ENCODE results near the gene TUBGCP6.

The TUBGCP6 gene

DNA sequence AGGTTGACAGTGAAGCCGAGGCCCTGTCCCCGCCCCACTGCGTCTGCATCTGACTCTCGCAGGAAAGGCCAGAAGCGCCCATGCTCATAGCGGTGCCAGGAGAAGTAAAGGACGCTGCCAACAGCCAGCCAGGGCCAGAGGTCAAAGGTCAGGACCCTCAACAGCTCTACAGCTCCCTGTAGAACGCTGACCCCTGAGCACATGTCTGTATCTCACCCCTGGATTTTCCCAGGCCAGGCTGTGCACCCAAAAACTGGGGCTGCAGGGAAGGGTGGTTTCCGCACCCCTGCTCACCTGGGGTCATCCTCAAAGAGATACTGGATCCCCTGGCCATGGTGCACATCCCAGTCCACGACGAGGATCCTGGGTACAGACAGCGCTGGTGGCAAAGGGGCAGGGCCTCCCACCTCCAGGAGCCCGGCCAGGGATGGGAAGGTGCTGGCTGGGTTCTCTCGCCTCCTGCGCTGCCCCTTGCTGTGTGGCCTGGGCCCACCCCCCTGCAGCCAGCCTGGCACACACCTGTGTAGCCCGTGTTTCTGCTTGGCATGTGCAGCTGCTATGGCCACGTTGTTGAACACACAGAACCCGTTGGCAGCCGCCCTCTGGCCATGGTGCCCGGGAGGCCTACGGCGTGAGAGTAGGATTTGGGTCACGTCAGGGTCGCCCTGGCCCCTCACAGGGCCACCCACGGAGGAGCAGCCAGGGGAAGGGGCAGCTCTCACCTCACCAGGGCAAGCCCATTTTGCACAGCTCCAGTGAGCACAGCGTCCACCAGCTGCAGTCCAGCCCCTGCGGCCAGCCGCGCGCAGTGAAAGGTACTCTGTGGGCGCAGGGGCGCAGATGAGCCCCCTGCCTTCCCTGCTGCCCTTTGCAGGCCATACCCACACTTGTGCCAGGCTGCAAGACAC is 4.8 kb upstream of the TUBGCP6 start:
- DNase-seq: no peak

DNA sequence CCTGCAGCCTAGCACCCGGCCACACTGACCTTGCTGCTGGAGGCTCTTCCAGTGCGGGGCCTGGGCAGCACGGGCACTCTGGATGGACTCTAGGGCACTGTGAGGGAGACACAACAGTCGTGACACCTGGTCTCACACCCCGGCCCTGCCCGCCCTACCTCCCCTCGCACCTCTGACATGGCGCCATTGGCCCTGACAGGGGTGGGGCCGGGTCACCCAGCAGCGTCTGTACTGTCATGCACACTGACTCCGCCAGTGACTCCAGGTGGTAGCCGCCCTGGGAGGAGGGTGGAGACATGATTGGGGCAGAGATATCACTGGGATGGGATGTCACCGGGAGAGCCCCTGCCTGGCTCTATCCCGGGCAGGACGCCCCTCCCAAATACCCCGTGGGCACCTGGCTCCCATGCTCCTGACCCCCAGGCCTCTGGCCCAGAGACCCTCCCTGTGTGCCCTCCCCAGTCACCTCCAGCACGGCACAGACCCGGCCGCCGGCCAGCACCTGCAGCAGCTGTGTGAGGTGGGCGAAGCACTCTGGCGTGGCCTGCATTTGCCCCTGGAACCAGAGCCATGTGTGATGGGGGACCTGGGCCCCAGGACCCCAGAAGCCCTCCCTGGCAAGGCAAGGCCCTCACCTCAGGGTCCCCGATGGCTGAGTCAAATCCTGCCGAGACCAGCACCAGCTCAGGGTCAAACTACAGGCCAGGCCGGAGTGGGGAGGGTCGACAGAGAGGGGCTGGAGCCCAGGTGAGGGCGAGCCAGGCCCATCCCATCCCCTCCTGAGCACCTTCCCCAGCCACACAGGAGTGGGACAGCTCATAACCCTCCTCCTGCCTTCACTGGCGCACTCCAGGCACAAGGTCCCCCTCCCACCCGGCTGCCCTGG is 3.6 kb upstream of the TUBGCP6 start:
- no peak for DNase-seq

DNA sequence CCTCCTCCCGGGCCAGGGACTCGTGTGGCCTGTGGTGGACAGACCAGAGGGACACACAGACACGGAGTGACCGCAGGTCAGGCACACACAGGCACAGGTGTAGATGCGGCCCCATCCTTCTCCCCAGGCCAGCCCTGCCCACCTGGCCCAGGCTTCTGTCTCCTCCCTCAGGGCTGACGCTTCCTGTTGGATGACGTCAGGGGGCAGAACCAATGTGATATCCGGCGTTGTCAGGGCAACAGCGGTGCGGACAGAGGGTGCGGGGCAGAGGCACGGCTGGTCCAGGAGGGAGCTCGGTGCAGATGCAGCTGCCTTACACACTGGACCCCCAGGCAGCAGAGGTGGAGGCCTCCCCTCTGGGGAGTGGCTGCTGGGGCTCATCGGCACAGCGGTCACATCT is 2.9 kb upstream of the TUBGCP6 start:
- DNase-seq: no peak

DNA sequence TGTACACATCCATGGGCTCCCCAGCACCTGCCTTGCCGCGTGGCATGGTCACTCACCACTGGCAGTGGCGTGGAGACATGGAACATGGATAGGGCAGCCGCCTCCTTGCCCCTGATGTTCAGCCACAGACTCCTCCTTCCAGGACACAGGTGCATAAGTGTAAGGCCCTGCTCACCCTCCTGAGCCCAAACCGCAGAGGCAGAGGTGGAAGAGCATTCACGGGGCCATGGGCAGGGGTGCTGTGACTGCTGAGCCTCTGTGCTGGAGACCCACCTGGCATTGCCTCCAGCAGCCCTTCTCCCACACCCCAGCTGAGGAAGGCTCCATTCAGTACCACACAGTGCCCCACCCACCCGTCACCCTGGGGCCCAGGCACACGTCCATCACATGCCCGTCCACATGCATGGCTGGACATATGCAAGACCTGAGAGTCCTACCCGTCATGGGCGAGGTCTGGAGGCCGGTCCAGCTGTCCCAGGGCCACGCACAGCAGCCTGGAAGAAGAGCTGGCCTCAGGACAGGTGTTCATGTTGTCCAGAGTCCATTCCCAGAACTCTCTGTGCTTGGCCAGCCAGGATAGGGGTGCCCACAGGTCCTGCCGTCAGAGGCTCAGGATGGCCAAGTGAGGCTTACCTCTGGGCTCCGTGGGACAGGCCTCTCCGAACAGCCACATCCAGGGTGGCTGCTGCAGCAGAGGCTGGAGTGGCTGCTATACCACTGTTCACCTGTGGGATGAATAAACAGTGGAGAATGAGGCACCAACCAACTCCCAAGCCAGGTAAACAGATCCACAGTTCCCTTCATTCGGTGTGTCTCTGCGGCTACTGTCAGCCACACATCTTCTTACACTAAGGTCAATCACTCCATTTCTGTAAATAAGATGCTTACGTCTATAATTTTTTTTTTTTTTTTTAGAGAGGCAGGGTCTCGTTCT is 1.7 kb upstream of the TUBGCP6 start:
- no peak for DNase-seq

DNA sequence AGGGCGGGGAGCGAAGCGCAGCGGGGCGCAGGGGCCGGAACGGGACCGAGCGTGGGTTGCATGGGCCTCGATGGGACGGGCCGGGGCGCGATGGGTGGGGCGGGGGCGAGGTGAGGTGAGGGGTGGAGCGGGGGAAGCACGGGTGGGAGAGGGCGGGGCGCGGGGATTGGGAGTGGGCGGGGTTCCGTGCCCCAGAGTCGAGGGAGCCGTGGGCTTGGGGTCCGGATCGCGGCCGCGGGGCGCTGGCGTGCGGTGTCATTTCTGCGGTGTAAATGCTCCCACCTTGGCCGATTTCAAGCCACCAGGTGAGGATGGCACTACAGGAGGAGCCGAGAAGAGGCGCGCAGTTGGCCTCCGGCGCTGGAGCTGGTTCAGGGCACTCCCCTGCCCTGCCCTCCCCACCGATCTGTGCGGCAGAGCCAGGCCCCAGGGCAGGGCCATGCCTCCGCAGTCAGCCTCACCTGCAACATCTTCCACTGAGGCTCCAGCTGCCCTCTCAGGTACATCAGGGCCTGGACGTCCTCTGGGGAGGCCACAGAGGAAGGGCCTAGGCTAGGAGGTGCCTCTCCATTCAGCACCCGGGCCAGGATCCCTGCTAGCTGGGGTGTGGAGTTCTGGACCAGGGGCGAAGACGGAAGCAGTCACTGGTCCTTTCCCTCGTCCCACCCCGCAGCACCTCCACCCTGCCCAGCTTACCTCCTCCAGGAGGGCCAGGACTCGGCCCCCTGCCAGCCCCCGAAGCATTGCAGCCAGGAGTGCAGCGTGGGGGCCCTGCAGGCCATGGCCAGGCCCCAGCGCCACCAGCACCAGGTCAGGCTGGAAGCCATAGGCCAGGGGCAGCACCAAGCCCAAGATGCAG is 620 bp upstream of the TUBGCP6 start:
- DNase-seq: no peak

DNA sequence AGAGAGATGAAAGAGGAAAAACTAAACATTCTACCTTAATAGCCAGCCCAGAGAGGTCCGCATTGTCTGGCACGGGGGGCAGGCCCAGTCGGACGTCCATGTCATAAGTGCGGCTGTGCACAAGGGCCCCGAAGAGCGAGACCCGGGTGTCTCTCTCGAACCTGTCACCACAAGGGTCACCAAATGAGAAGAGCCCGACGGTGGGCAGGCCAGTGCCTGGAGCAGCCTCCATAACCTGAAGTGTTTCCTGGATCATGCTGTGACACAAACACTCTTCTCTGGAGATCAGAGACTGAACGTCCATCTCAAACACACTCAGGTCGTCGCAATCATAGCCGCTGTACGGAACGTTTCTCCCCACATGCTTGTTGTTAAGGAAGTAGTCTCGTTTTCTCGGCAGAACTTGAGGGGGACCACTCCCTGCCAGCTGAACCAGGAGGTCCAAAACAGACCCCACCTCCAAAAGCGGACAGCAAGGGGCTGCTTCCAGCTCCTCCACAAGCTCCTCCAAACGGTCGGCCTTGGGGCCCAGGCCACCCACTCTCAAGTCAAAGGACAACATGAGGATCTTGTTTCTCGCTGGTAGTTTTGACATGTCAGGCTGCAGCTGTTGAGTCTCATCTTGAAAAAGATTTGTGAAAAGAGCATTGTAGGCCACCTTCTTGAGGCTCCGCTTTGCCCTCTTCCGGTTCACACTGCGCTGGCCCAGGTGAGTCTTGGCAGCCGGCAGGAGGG is 971 bp downstream of the TUBGCP6 start:
- no peak for DNase-seq

DNA sequence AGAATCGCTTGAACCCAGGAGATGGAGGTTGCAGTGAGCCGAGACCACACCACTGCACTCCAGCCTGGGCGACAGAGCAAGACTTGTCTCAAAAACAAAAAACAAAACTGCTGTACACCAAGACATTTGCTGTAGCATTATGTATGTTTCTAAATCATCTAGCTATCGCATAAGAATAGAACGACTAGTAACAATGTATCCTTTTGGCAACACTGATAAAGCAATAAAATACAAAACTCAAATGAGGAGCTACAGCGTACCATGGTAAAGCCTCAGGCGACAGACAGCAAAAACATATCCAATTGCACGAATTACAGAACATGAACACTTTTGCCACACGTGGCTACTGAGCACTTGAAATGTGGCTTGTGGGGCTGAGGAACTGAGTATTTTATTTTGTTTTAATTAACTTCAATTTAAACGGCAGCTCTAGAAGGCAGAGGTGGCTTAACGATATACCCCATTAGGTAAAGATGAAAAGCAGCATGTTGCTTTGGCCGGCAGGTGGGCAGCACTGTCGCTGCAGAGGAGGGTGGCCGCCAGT is 2.3 kb downstream of the TUBGCP6 start:
- DNase-seq: no peak

DNA sequence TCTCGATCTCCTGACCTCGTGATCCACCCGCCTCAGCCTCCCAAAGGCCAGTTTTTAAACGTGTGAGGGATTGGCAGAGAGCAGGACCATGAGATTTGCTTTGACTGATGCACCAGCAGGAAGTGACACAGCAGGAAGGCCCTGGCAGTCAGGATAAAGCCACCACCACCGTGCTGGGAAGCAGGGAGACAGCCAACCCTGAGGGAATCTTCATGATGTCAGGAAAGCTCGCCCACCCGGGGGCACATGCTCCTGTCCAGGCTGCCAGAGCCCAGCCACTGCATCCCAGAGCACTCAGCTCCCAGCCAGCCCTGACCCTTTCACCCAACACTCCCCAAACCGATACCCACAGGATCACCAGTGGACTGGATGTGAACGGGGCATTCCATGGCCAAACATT is 6.1 kb downstream of the TUBGCP6 start:
- DNase-seq: no peak

DNA sequence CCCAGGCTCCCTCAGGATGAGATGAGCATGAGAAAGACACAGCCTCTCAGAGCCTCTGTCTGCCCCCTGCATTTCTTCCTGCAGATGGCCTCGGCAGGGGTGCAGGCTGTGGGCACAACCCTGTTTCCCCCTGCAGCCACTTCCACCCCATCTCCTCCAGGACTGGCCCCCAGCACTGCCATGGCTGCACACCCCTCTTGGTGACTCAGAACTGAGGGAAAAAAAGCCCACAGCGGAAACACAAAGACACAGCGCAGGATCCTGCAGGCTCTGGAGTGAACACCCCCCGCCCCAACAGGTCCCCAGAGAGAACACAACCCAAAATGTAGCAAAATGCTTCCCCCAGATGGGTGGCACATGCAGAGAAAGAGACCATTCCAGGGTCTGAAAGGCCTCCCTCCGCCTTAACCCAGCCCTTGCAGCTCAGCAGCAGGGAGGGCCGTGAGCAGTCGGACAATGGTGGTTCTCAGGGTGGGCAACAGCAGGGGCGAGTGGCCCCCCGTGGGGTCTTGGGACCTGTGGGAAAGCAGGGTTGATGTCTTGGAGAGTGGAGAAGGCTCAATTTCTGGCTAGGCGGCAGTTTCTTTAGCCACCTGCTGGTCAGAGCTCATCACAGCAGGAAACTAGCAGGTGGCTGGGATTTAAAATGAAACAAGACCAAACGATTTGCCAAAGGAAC is 8.0 kb downstream of the TUBGCP6 start:
- no peak for DNase-seq

DNA sequence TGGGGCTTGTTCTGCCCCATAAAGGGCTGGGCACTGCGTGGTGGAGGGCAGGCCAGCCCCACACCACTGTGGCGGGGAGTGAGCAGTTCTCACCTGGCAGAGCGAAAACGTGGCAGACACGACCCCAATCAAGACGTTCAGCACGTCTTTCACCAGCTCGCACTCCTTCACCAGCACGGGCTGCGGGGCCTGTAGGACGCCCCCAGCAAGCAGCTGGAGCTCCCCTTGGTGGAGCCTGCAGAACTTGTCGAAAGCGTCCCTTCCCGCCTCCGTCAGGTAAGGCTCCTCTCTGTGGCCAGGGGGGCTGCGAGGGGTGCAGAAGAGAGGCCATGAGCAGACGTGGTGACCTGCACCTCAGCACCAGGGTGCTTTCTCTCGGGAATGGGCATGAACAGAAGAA is 11.6 kb downstream of the TUBGCP6 start:
- no peak for DNase-seq

DNA sequence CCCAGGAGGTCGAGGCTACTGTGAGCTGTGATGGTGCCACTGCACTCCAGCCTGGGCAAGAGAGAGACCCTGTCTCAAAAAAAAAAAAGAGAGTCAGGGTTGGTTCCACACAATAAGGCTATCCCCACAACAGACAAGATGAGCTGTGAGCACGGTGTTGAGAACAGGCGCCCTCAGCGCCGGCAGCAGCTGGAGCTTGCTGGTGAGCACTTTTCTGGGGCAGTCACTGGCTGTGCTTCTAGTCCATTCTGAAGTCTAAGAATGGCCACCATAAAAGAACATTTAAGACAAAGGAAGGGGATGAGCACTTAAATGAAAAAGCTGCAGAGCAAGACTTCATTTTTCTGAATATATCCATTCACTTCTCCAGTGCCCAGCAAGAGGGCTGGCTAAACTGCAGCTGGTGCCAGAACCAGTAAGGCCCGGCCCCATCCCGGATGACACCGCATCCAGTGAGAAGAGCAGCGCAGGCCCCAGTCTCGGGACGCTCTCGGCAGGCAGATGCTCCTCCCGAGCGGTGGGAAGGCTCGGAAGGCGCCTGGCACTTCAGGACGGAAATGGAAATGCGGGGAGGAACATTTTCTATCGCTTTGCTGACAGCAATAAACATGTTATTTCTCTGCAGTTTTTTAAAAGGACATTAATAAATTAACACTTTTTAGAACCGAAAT is 12.2 kb downstream of the TUBGCP6 start:
- DNase-seq: no peak

DNA sequence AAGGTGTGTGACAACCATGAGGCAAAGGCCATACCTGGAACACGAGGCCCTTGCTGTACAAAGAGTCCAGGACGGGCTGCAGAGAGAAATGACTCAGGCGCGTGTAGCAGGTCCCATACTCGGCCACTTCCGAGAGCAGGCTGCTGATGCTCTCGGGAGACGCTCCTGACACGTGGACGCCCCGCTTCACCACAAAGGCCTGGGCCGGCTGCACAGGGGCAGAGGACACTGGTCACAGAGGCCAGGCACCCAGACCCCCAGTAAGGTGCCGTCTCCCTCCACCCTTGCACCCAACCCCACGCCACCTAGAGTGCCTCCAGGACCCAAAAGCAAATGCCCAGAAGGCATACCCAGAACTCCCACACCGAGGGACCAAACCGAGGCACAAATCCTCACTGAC is 15.5 kb downstream of the TUBGCP6 start:
- no peak for DNase-seq

DNA sequence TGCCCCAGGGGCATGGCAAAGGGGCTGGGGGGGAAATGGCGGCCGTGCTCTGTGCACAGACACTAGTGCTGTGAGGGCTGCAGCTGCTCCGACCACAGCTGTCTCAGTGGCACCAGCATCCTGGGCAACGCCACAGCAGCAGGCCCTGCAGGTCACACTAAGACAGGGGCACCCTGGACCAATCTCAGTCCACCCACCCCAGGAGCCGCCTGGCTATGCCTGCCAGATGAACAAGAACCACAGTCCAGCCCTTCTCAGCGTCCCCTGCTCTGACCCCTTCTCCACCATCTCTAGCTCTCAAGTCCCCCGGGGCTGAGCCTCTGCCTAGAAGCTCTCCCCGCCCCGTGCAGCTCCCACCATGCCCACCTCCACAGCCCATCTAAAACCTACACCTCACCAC is 16.5 kb downstream of the TUBGCP6 start:
- DNase-seq: no peak

DNA sequence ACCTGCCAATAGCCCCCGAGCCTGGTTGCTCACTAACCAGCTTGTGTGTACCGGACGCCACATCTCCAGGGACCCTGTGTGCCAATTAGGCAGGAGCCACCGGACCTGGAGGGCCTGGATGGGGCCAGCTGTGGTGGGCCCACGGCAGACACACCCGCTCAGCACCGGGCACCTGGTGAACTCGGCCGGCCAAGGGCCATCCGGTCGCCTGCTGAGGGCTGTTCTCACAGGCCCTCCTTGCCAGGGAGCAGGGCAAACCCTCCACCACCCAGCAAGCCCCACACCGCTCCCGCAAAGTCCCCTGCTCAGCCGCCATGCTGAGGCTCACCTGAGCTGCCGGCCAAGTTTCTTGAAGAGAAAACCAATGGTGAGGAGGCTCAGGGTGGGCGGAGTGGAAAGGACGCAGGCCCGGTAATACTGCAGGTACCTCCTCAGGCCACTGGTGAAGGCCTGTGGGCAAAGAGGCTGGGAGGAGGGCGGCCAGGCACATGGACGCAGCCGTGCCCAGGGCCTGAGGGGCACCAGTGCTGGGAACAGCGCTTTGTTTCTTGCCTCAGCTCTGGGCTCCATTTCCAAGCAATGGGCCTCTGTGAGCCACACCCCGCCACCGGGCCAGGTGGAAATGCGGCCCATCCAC is 17.1 kb downstream of the TUBGCP6 start:
- no peak for DNase-seq

DNA sequence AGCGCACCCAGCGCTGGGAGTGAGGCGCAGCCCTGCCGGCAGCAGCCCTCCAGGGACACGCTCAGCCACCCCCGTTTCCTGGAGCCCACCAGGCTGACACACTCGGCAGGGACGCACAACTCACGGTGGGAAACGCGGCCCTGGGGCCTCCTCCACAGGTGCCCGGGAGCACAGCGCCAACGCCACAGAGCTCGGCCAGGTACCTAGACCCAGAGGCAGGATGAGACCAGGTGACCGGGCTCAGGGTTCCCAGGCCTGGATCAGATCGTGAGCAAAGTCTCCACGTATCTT is 18.0 kb downstream of the TUBGCP6 start:
- DNase-seq: no peak

DNA sequence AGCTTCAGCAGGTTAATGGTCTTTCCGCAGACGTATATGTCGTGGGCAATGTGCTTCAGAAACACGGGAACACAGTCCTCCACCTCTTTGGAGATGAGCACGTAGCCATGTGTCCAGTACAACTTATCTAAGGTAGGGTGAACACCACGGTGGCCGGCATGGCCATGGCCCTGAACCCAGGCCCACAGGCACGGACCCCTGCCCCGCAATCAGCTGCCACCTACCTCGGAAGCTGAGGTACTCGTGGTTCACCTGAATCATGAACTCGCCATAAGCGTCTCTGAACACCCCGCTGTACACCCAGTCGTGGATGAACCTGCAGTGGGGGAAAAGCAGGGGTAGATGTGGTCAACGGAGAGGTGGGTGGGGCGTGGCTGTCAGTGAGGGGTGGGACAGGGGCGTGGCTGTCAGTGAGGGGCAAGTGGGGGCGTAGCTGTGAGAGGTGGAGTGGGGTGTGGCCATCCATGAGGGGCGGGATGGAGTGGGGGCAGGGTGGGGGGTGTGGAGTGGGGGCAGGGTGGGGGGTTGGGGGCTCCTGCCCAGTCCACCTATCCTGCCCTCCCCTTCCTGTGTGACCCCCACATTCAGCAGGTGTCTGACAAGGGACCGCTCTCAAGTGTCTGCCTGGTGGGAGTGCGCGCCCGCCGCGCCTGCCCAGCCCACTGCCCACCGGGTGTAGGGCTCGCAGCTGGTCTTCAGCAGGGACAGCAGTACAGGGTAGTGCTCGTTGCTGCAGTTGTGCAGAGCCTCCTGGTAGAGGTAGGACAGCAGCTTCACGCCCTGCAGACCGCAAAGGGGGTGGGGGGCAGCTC is 18.6 kb downstream of the TUBGCP6 start:
- no peak for DNase-seq

DNA sequence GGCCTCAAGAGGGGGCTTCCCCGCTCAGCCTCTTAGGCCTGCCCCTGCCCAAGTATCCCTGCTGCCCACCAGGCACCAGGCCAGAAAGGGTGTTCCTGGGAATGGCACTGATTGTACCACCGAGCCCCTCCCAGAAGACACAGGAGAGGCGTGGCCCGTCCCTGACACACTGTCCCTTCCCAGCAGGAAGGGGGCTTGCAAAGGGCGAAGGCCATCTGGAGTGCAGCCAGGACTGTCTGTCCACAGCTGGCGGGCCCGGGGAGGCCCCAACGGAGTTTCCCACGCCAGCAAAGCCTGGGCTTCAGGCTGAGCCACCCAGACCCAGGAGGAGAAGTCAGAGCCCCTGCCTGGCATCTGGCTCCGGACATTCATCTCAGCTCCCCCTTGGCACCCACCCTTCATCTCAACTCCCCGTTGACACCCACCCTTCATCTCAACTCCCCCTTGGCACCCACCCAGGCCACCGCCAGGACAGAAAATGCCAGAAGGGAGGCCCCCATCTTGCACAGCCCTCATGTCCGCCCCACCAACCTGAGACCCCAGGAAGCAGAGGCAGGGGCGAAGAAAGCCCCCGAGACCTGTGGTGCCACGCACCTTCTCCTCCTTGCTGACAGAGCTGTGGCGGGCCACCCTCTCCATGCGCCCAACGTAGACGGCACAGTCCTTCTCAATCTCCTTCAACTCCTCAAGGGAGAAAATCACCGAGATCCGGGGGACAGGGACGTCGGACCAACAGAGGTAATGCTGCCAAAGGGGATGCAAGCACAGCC is 19.4 kb downstream of the TUBGCP6 start:
- no peak for DNase-seq

DNA sequence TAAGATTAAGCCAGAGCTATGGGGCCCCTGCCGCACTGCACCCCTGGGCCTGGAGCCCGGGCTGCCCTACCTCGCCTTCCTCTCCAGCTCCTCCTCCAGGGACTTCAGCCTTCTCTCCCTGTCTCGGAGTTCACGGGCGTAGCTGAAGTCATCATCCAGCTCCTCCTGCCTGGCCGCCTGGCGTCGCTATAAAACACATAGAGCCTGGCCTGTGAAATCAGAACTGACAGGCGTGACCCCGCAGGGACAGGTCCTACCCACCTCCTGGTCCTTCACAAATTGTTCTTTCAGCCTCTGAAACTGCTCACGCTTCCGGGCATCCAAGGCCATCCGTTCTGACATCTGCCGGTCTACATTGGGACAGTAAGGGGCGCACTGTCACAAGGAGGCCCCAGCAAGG is 20.8 kb downstream of the TUBGCP6 start:
- DNase-seq: no peak

Data from effector CD4-positive, alpha-beta T cell (primary cell).